ENCODE data around the gene SAP30L.
A peak's percentile ranks its signal among the peaks of the same experiment; 100 is the strongest.

The SAP30L gene

DNA sequence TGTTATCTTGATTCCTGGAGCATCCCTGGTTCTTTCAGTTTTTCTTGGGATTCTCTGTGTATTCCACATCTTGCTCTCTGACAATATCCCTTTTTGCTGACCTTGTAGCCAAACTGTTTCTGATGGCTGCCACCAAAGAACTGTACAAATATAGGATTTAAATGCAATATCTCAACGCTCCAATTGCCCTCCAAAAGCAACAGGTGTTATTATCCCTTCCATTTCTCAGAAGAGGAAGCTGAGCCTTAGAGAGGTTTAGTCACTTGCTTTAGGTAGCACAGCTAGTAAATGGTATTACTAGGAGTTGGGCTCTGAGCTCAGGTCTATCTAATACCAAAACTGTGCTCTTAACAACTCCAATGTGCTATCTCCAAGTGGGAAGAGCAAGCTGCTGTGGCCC, 56.4 kb downstream of the SAP30L start:
- no peak for FAIRE-seq

GRCh38 chr5:154503698-154504039, 57.9 kb downstream of the SAP30L start:
- no peak for FAIRE-seq
- DNase-seq (ENCODE audit: extremely low spot score, insufficient read length, low read depth), result no peak

More for the DNA sequence above, 56.4 kb downstream of the SAP30L start:
- no peak for DNase-seq (ENCODE audit: extremely low spot score, insufficient read length, low read depth)

GRCh38 chr5:154505567-154505966, 59.8 kb downstream of the SAP30L start:
- DNase-seq (ENCODE audit: extremely low spot score, insufficient read length, low read depth), result no peak
- no peak for FAIRE-seq

- DNase-seq (ENCODE audit: extremely low spot score, insufficient read length, low read depth) (no peak), FAIRE-seq (no peak)
These were observed 60.4 kb downstream of the SAP30L start for GRCh38 chr5:154506049-154506715.

DNA sequence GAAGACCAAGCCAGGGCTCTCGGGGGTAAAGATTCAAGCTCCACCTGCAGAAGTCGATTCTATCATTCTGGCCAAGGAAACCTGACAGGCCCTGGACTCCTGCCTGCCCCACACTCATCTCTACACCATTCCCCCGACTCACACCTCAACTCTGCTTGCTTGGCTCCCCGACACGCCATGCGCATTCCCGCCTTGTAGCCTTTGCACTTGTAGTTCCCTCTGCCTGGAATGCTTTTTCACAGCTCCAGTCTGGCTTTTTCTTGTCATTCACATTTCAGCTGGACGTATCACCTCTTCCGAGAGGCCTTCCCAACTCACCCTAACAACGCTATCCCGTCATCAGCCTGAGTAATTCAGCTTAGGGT, 60.9 kb downstream of the SAP30L start:
- DNase-seq (ENCODE audit: extremely low spot score, insufficient read length, low read depth) (no peak), FAIRE-seq (no peak)

GRCh38 chr5:154508114-154508513, 62.3 kb downstream of the SAP30L start:
- DNase-seq (ENCODE audit: extremely low spot score, insufficient read length, low read depth), result no peak
- peak; percentile 46 for FAIRE-seq

GRCh38 chr5:154509784-154510555, 64.2 kb downstream of the SAP30L start:
- DNase-seq (ENCODE audit: extremely low spot score, insufficient read length, low read depth) (no peak), FAIRE-seq (no peak)
